Esophagus squamous epithelium (tissue), 5 donors: ENCODE measurements around the gene FGGY. TPM values are rescaled to one million over a fixed set of nuclear protein-coding genes. Genes with fewer than 3 reads are reported as not detected.

Experiments used
- DNase-seq: peaks from one replicate; lab custom pipeline; 2025; lab: John Stamatoyannopoulos, UW
- H3K27ac ChIP-seq, 4 donors: fragments of 200-600 bp; sonication (generic); one replicate each; pipeline ENCODE4 v1.5.1; 2016 to 2019; ENCODE audit warnings: mild to moderate bottlenecking in 1 of 4
- H3K27me3 ChIP-seq, 4 donors: fragments of 200-600 bp; sonication (generic); 1 replicate in 3 of 4; 2 replicates in 1 of 4; pipeline versions ENCODE4 v1.5.1 to v1.6.0; 2017 to 2021; ENCODE audit warnings: antibody characterized with exemption in 1 of 4
- H3K36me3 ChIP-seq, 3 donors: fragments of 200-600 bp; sonication (generic); one replicate each; pipeline ENCODE4 v1.5.1; 2016 to 2019
- H3K4me1 ChIP-seq, 3 donors: fragments of 200-600 bp; sonication (generic); one replicate each; pipeline ENCODE4 v1.5.1; 2017 to 2019
- H3K4me3 ChIP-seq, 4 donors: fragments of 200-600 bp; sonication (generic); 1 replicate in 3 of 4; 2 replicates in 1 of 4; pipeline ENCODE4 v1.5.1; 2016 to 2019; ENCODE audit warnings: mild to moderate bottlenecking in 2 of 4, moderate library complexity in 1 of 4
- H3K9me3 ChIP-seq, 3 donors: fragments of 200-600 bp; sonication (generic); one replicate each; pipeline ENCODE4 v1.5.1; 2016 to 2019
- POLR2A ChIP-seq, 4 donors: fragments of 450-650 bp; IDR thresholded peaks; one replicate each; pipeline ENCODE4 v1.6.1; 2017; ENCODE audit warnings: antibody characterized with exemption in 4 of 4, mild to moderate bottlenecking in 4 of 4, moderate library complexity in 3 of 4
- WGBS, 2 donors: methylation state at CpG; one replicate each; pipeline ENCODE4 v1.1.5; 2018; 5-methylcytosine and 5-hydroxymethylcytosine counted together
- intact Hi-C: fragments of 100-400 bp; cut with DNase I; formaldehyde crosslinking; loops from one replicate; pipeline ENCODE4 v1.15.0; 2022
- total RNA-seq, 4 donors: library from RNA; depleted of rRNA; stranded (reverse); fragments of >200 nt; gene quantifications; one replicate each; pipeline ENCODE4 v1.1.0, GENCODE V29; 2016
- TF ChIP-seq, protein P1 (sequence below), 6 experiments: fragments of 450-650 bp in 4 of 6; fragments of 200-600 bp in 2 of 6; sonication (generic) in 2 of 6; IDR thresholded peaks; one replicate each; pipeline ENCODE4 v1.5.1; 2016 to 2019; ENCODE audit warnings: antibody characterized with exemption in 6 of 6, mild to moderate bottlenecking in 4 of 6, moderate library complexity in 4 of 6
- donor health status: DM: yes; HTN: yes; CAD: no.

Gene FGGY
- total RNA-seq, 4 donors from 2014 or later: 6.0 to 18.1 (median 9.3) TPM

- Histone ChIP-seq H3K36me3 (peaks cover 0 to 8% (median 0%) of the 10 kb centered on the region in 3 donors), H3K4me1 (no peaks in the 10 kb centered on the region), H3K27ac (no peak overlapping the region), H3K27me3 (no peaks in the 10 kb centered on the region), H3K4me3 (no peak overlapping the region), H3K9me3 (no peaks in the 10 kb centered on the region)
- intact Hi-C loops: no loop called here
- TF ChIP-seq, protein P1, sequence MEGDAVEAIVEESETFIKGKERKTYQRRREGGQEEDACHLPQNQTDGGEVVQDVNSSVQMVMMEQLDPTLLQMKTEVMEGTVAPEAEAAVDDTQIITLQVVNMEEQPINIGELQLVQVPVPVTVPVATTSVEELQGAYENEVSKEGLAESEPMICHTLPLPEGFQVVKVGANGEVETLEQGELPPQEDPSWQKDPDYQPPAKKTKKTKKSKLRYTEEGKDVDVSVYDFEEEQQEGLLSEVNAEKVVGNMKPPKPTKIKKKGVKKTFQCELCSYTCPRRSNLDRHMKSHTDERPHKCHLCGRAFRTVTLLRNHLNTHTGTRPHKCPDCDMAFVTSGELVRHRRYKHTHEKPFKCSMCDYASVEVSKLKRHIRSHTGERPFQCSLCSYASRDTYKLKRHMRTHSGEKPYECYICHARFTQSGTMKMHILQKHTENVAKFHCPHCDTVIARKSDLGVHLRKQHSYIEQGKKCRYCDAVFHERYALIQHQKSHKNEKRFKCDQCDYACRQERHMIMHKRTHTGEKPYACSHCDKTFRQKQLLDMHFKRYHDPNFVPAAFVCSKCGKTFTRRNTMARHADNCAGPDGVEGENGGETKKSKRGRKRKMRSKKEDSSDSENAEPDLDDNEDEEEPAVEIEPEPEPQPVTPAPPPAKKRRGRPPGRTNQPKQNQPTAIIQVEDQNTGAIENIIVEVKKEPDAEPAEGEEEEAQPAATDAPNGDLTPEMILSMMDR (IDR thresholded peaks at IDR 0.05): no peak
- no peak for TF ChIP-seq POLR2A (IDR thresholded peaks at IDR 0.05)
- no peak for DNase-seq
- WGBS, 2 donors: 84 to 86% methylated on average over 1 of the region's 1 CpG
These were observed 48.3 kb downstream of the FGGY start for GRCh38 chr1:59345221-59345620.

DNA sequence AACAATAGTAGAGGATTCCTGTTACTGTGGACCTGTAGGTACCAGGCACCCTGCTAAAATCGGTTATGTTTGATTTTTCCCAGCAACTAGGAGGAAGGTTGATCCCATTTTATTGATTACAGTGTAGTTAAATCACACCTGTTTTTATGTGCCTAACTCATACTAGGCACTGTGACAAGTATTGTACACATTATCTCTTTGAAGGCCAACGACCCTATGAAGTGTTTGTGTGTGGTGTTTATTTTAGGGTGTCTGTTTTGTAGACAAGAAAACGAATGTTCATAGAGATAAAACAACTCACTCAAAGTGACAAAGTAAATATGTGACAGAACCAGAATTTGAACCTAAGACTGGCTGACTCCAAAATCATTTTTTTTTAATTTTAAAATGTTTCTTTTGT, 49.5 kb downstream of the FGGY start:
- no peak overlapping the region for H3K27ac ChIP-seq
- intact Hi-C loops: no loop called here
- WGBS, 2 donors: 68 to 91% methylated on average over 3 of the region's 3 CpGs

GRCh38 chr1:59349101-59349500, 52.2 kb downstream of the FGGY start:
- H3K36me3 ChIP-seq: no peaks in the 10 kb centered on the region
- H3K4me1 ChIP-seq: no peaks in the 10 kb centered on the region
- no peaks in the 10 kb centered on the region for H3K27me3 ChIP-seq
- TF ChIP-seq POLR2A (IDR thresholded peaks at IDR 0.05): no peak
- TF ChIP-seq, protein P1 (IDR thresholded peaks at IDR 0.05): no peak
- intact Hi-C loops: no loop called here
- 84 to 92% methylated on average over 3 of the region's 3 CpGs for WGBS, 2 donors
- no peak for DNase-seq
- no peak overlapping the region for H3K4me3 ChIP-seq
- H3K9me3 ChIP-seq: no peaks in the 10 kb centered on the region
- no peak overlapping the region for H3K27ac ChIP-seq

More for the DNA sequence above, 49.5 kb downstream of the FGGY start:
- H3K27me3 ChIP-seq: no peaks in the 10 kb centered on the region
- H3K9me3 ChIP-seq: no peaks in the 10 kb centered on the region
- no peak overlapping the region for H3K4me3 ChIP-seq
- DNase-seq: no peak
- H3K4me1 ChIP-seq: no peaks in the 10 kb centered on the region
- TF ChIP-seq POLR2A (IDR thresholded peaks at IDR 0.05): no peak
- TF ChIP-seq, protein P1 (IDR thresholded peaks at IDR 0.05): no peak
- peaks cover 0 to 4% (median 0%) of the 10 kb centered on the region in 3 donors for H3K36me3 ChIP-seq

DNA sequence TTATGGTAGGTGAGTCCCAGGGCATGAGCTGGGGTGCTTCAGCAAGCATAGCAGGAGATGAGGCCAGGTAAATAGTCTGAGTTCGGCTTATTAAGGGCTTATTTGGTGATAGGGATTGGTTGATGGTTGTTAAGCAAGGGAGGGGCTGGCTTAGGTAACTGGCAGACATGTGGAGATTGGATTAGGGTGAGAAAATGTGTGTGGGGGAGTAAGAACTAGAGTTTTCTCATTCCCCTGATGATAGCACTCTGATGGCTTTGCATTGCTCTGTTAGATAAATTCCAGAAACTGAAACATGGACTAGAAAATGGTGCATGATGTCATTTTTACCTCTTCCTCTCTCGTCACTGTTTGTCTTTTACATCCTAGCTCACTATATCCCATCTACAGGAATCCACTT, 53.6 kb downstream of the FGGY start:
- DNase-seq: no peak
- Histone ChIP-seq H3K4me1 (peaks cover 0 to 9% (median 0%) of the 10 kb centered on the region in 3 donors), H3K9me3 (no peaks in the 10 kb centered on the region), H3K36me3 (no peaks in the 10 kb centered on the region), H3K27me3 (no peaks in the 10 kb centered on the region), H3K27ac (no peak overlapping the region), H3K4me3 (no peak overlapping the region)
- TF ChIP-seq POLR2A (IDR thresholded peaks at IDR 0.05): no peak
- TF ChIP-seq, protein P1 (IDR thresholded peaks at IDR 0.05): no peak
- intact Hi-C loops: no loop called here
- WGBS, 2 donors: 81 to 88% methylated on average over 2 of the region's 2 CpGs

DNA sequence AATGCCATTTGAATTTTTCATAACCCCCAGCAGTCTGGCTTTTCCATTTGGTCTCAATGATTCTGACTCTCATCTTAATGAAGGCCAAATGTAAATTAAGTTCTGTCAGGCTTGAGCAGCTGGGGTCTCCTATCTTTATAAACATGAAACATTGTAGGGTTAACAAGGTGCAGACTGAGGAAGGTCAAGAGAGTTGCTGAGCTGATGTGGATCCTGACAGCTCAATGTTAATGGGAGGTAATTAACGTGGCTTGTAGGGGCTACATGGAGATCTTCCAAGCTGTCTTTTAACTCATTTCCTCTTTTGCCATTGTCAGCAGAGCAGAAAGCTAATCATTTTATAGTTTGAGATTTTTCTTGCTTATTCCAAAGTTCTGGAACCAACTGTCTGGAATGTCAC, 55.2 kb downstream of the FGGY start:
- H3K4me3 ChIP-seq: no peak overlapping the region
- DNase-seq: no peak
- H3K4me1 ChIP-seq: peaks cover 0 to 11% (median 0%) of the 10 kb centered on the region in 3 donors
- no peaks in the 10 kb centered on the region for H3K9me3 ChIP-seq
- 70 to 92% methylated on average over 1 of the region's 1 CpG for WGBS, 2 donors
- no peak for TF ChIP-seq POLR2A (IDR thresholded peaks at IDR 0.05)
- TF ChIP-seq, protein P1 (IDR thresholded peaks at IDR 0.05): no peak
- no peaks in the 10 kb centered on the region for H3K36me3 ChIP-seq
- no peak overlapping the region for H3K27ac ChIP-seq
- H3K27me3 ChIP-seq: no peaks in the 10 kb centered on the region
- intact Hi-C loops: no loop called here
